IPS-20b (cell line): ENCODE measurements around the gene TES.
"Not testable (repeated sequence)": the region's sequence is repeated elsewhere in the genome, so short reads cannot be mapped to it uniquely, and the experiment has no call there.

Experiments used
- H3K27ac ChIP-seq: one replicate; pipeline ENCODE4 v1.5.1; 2013; ENCODE audit warnings: low read length
- H3K27me3 ChIP-seq: 2 replicates; pipeline ENCODE4 v1.6.1; 2013; ENCODE audit warnings: mild to moderate bottlenecking, low read length, inconsistent platforms; ENCODE audit not compliant: insufficient read depth
- H3K36me3 ChIP-seq: 2 replicates; pipeline ENCODE4 v1.6.1; 2013; ENCODE audit warnings: low read depth, mild to moderate bottlenecking, inconsistent platforms, low read length, moderate library complexity; ENCODE audit not compliant: insufficient read depth
- H3K4me1 ChIP-seq: 2 replicates; pipeline ENCODE4 v1.6.1; 2013; ENCODE audit warnings: mild to moderate bottlenecking, control low read depth, inconsistent platforms, low read length, moderate library complexity; ENCODE audit not compliant: insufficient read depth
- H3K4me3 ChIP-seq: 2 replicates; pipeline ENCODE4 v1.5.1; 2013; ENCODE audit warnings: mild to moderate bottlenecking, low read length, inconsistent platforms
- H3K9ac ChIP-seq: 2 replicates; pipeline ENCODE4 v1.6.1; 2013; ENCODE audit warnings: low read depth, mild to moderate bottlenecking, inconsistent platforms, low read length, moderate library complexity
- H3K9me3 ChIP-seq: 2 replicates; pipeline ENCODE4 v1.6.1; 2013; ENCODE audit warnings: mild to moderate bottlenecking, low read depth, low read length, inconsistent platforms; ENCODE audit not compliant: insufficient read depth

The TES gene

GRCh38 chr7:116234517-116235200 is 24.3 kb downstream of the TES start:
- no peak overlapping the region for H3K27ac ChIP-seq
- no peaks in the 10 kb centered on the region for H3K9me3 ChIP-seq
- no peaks in the 10 kb centered on the region for H3K27me3 ChIP-seq
- no peaks in the 10 kb centered on the region for H3K36me3 ChIP-seq
- H3K4me1 ChIP-seq = peaks cover 15% of the 10 kb centered on the region
- no peak overlapping the region for H3K9ac ChIP-seq
- H3K4me3 ChIP-seq = no peak overlapping the region

DNA sequence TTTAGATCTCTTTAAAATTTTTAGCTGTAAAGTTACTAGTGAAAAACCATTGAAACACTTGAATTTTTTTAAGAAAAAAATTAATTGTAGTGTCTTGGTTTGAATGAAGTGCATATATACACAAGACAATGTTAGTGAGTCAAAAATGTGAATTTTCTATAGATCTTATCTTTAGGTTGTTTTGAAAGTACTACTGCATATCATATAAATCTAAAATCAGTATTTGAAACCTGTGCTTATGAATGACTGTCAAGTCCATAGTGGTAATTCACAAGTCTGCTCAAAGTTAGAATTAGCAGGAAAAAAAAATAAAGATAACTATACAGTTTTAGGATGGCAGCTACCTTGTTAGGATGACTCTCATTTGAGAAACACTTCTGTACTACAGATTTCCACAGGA is 25.0 kb downstream of the TES start:
- Histone ChIP-seq H3K4me3 (no peak overlapping the region), H3K4me1 (peaks cover 14% of the 10 kb centered on the region), H3K9me3 (no peaks in the 10 kb centered on the region), H3K36me3 (no peaks in the 10 kb centered on the region), H3K27ac (no peak overlapping the region), H3K27me3 (no peaks in the 10 kb centered on the region), H3K9ac (no peak overlapping the region)

DNA sequence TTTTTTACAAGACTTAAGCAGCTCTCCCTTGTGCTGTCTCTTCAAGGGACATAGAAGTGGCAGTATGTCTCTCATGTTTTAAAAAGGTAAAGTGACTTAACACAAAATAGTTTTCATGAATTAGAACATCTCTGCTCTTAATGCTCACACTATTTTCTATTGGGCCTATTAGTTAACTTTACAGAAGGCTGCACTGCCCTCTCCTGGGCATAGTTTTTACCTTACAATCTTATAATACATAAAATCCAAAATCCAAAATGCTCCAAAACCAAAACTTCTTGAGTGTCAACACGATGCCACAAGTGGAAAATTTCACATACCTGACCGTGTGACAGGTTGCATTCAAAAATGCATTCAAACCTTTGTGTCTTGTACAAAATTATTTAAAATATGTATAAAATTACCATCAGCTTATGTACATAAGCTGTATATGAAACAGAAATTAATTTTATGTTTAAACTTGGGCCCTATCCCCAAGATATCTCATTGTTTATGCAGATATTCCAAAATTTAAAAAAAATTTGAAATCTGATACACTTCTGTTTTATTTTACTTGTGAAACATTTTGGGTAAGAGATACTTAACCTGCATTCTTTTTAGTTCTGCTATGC is 25.8 kb downstream of the TES start:
- peaks cover 7% of the 10 kb centered on the region for H3K4me1 ChIP-seq
- H3K4me3 ChIP-seq = no peak overlapping the region
- H3K27ac ChIP-seq = no peak overlapping the region
- no peak overlapping the region for H3K9ac ChIP-seq
- H3K36me3 ChIP-seq = no peaks in the 10 kb centered on the region
- H3K27me3 ChIP-seq = no peaks in the 10 kb centered on the region
- no peaks in the 10 kb centered on the region for H3K9me3 ChIP-seq

- H3K27ac ChIP-seq = no peak overlapping the region
Measured at GRCh38 chr7:116239020-116239419, 28.7 kb downstream of the TES start.

GRCh38 chr7:116239434-116239833 is 29.1 kb downstream of the TES start:
- Histone ChIP-seq H3K36me3 (no peaks in the 10 kb centered on the region), H3K4me3 (no peak overlapping the region), H3K9ac (no peak overlapping the region), H3K27me3 (no peaks in the 10 kb centered on the region), H3K4me1 (0 out of 2 replicates have a peak, but pooled peaks cover 3% of the 10 kb centered on the region), H3K27ac (no peak overlapping the region), H3K9me3 (peaks cover 12% of the 10 kb centered on the region)

More at GRCh38 chr7:116239020-116239419, 28.7 kb downstream of the TES start:
- Histone ChIP-seq H3K9ac (no peak overlapping the region), H3K9me3 (0 out of 2 replicates have a peak, but pooled peaks cover 8% of the 10 kb centered on the region), H3K4me3 (no peak overlapping the region), H3K36me3 (no peaks in the 10 kb centered on the region), H3K27me3 (no peaks in the 10 kb centered on the region), H3K4me1 (0 out of 2 replicates have a peak, but pooled peaks cover 3% of the 10 kb centered on the region)

DNA sequence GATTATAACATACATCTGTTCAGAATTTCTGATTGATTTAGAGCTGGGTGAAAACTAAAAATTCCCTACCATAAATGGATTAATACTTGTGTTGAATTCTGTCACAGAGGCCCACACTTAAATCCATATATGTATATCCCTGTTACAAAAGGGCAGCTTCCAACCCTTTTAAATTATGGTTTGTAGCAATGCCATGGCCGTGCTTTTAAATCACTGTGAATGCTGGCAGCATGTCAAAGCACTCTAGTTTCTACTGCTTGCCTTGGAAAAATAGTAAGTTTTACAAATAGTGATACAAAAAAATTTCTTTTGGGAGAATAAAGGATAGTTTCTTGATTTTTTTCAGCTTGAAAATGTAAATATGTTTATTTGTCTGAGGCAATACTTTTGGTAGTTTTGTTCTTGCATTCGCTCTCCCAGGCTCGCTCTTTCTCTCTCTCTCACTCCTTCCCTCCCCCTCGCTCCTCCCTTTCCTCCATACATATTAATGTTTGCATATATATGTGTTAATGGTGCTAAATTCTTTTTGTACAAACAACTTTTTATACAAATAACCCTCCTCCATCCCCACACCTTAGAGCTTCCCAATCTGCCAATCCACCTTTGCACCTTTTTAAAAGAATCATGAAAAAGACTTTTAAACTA is 29.8 kb downstream of the TES start:
- Histone ChIP-seq H3K36me3 (no peaks in the 10 kb centered on the region), H3K9ac (no peak overlapping the region; the same call in 1 of the 2 replicates), H3K9me3 (peaks cover 19% of the 10 kb centered on the region), H3K4me3 (no peak overlapping the region), H3K4me1 (0 out of 2 replicates have a peak, but pooled peaks cover 3% of the 10 kb centered on the region), H3K27me3 (no peaks in the 10 kb centered on the region), H3K27ac (no peak overlapping the region)

GRCh38 chr7:116241291-116241690 is 31.0 kb downstream of the TES start:
- H3K9me3 ChIP-seq = peaks cover 20% of the 10 kb centered on the region
- 0 out of 2 replicates have a peak, but pooled peaks cover 3% of the 10 kb centered on the region for H3K4me1 ChIP-seq
- no peaks in the 10 kb centered on the region for H3K27me3 ChIP-seq
- H3K27ac ChIP-seq = no peak overlapping the region
- H3K9ac ChIP-seq = no peak overlapping the region
- no peak overlapping the region for H3K4me3 ChIP-seq
- H3K36me3 ChIP-seq = no peaks in the 10 kb centered on the region

DNA sequence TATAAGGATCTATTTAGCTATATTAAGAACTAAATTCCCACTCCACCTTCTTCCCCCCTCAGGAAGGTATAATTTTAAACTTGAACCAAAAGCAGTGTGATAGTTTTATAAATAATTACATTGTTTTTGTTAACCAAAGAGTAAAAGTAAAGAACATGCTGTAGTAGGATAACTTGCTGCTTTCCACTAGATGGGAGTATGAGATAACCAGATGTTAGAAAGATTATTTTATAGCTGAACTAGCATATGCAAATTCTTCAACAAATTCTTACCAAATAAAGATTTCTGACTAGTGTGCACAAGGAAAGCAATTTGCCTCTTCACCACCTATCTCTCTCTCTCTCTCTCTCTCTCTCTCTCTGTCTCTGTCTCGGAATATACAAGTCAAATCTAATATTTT is 31.8 kb downstream of the TES start:
- Histone ChIP-seq H3K9me3 (peaks cover 20% of the 10 kb centered on the region), H3K36me3 (no peaks in the 10 kb centered on the region), H3K27ac (no peak overlapping the region), H3K27me3 (no peaks in the 10 kb centered on the region), H3K4me1 (0 out of 2 replicates have a peak, but pooled peaks cover 3% of the 10 kb centered on the region), H3K9ac (no peak overlapping the region), H3K4me3 (no peak overlapping the region)

- Histone ChIP-seq H3K36me3 (no peaks in the 10 kb centered on the region), H3K4me1 (0 out of 2 replicates have a peak, but pooled peaks cover 3% of the 10 kb centered on the region), H3K27ac (no peak overlapping the region), H3K9me3 (peaks cover 20% of the 10 kb centered on the region), H3K9ac (no peak overlapping the region), H3K27me3 (no peaks in the 10 kb centered on the region), H3K4me3 (no peak overlapping the region)
Measured at GRCh38 chr7:116242759-116243158, 32.4 kb downstream of the TES start.

- H3K4me3 ChIP-seq, H3K4me1 ChIP-seq, H3K27me3 ChIP-seq, H3K9ac ChIP-seq, H3K36me3 ChIP-seq, H3K27ac ChIP-seq: not testable (repeated sequence)
- peaks cover 20% of the 10 kb centered on the region for H3K9me3 ChIP-seq
Measured at GRCh38 chr7:116244803-116245202, 34.5 kb downstream of the TES start.

- Histone ChIP-seq H3K9me3 (peaks cover 20% of the 10 kb centered on the region), H3K4me3 (no peak overlapping the region), H3K9ac (no peak overlapping the region), H3K36me3 (peaks cover 10% of the 10 kb centered on the region; the same call in 1 of the 2 replicates), H3K4me1 (no peaks in the 10 kb centered on the region), H3K27me3 (no peaks in the 10 kb centered on the region), H3K27ac (no peak overlapping the region)
Measured at GRCh38 chr7:116246357-116246756, 36.0 kb downstream of the TES start.
